IMR-90 (cell line): ENCODE data around the gene RHBDD2. TPM values are rescaled to one million over a fixed set of nuclear protein-coding genes. Genes with fewer than 3 reads are reported as not detected.

ENCODE experiments used
- ATAC-seq: fragments of 200-7000 bp; cut with Tn5 transposase; 2 replicates; pipeline ENCODE4 v1.9.1; 2020; ENCODE audit warnings: low read depth, mild to moderate bottlenecking, moderate library complexity
- BruUV-seq: library from RNA; stranded (reverse); fragments of 400-500 nt; replicated peaks from 2 replicates; lab custom pipeline; 2021; lab: Mats Ljungman, UMichigan
- CTCF ChIA-PET: fragments of 300-600 bp; formaldehyde crosslinking; extraction: SDS; loops from one replicate; lab custom pipeline; 2021; ENCODE audit warnings: antibody characterized with exemption; lab: Yijun Ruan, JAX
- POLR2A ChIA-PET: fragments of 300-600 bp; sonication (Branson Sonifier 250); formaldehyde crosslinking; loops from one replicate; lab custom pipeline; 2022; ENCODE audit warnings: antibody characterized with exemption; ENCODE audit not compliant: unreplicated experiment; lab: Charles Lee
- DNase-seq: peaks from one replicate; pipeline ENCODE4 v3.0.0; 2013
- H2AFZ ChIP-seq: replicated peaks from 2 replicates; pipeline ENCODE3; 2013; ENCODE audit warnings: low read length, mild to moderate bottlenecking; ENCODE audit not compliant: poor library complexity
- H2AK5ac ChIP-seq: 2 replicates; pipeline ENCODE4 v1.6.1; 2013; ENCODE audit warnings: low read depth, low read length, inconsistent platforms
- H2AK9ac ChIP-seq: replicated peaks from 2 replicates; pipeline ENCODE3; 2013; ENCODE audit warnings: mild to moderate bottlenecking, low read depth, low read length, moderate library complexity; ENCODE audit not compliant: poor library complexity
- H2BK120ac ChIP-seq: 2 replicates; pipeline ENCODE4 v1.6.1; 2013; ENCODE audit warnings: low read depth, low read length, inconsistent platforms
- H2BK15ac ChIP-seq: 3 replicates; pipeline ENCODE4 v1.6.1; 2013; ENCODE audit warnings: low read depth, low read length, inconsistent platforms
- H2BK20ac ChIP-seq: 2 replicates; pipeline ENCODE4 v1.6.1; 2013; ENCODE audit warnings: low read depth, mild to moderate bottlenecking, inconsistent platforms, low read length, moderate library complexity
- H2BK5ac ChIP-seq: 2 replicates; pipeline ENCODE4 v1.6.1; 2013; ENCODE audit warnings: mild to moderate bottlenecking, low read depth, low read length, inconsistent platforms; ENCODE audit not compliant: poor library complexity, severe bottlenecking
- H3K14ac ChIP-seq: replicated peaks from 2 replicates; pipeline ENCODE4 v1.6.1; 2013; ENCODE audit warnings: low read depth, low read length, inconsistent platforms
- H3K18ac ChIP-seq: 2 replicates; pipeline ENCODE4 v1.6.1; 2013; ENCODE audit warnings: low read depth, low read length, control low read depth
- H3K23ac ChIP-seq: 2 replicates; pipeline ENCODE4 v1.6.1; 2013; ENCODE audit warnings: low read depth, low read length, inconsistent platforms
- H3K27ac ChIP-seq: 2 replicates; pipeline ENCODE4 v1.5.1; 2013; ENCODE audit warnings: mild to moderate bottlenecking, control low read depth, low read length; ENCODE audit not compliant: insufficient read depth
- H3K27me3 ChIP-seq: 2 replicates; pipeline ENCODE4 v1.6.1; 2013; ENCODE audit warnings: low read length; ENCODE audit not compliant: control insufficient read depth, insufficient read depth
- H3K36me3 ChIP-seq: 2 replicates; pipeline ENCODE4 v1.6.1; 2013; ENCODE audit warnings: low read length, mixed read lengths; ENCODE audit not compliant: control insufficient read depth, insufficient read depth
- H3K4ac ChIP-seq: 2 replicates; pipeline ENCODE4 v1.6.1; 2013; ENCODE audit warnings: low read depth, low read length, inconsistent platforms
- H3K4me1 ChIP-seq: 2 replicates; pipeline ENCODE4 v1.6.1; 2013; ENCODE audit warnings: low read length, mixed read lengths; ENCODE audit not compliant: control insufficient read depth, insufficient read depth
- H3K4me2 ChIP-seq: 2 replicates; pipeline ENCODE4 v1.6.1; 2013; ENCODE audit warnings: low read depth, mild to moderate bottlenecking, control low read depth, low read length, moderate library complexity
- H3K4me3 ChIP-seq: 2 replicates; pipeline ENCODE4 v1.5.1; 2013; ENCODE audit warnings: low read depth, mild to moderate bottlenecking, control low read depth, low read length, moderate library complexity; ENCODE audit not compliant: insufficient read depth
- H3K56ac ChIP-seq: 2 replicates; pipeline ENCODE4 v1.6.1; 2013; ENCODE audit warnings: low read length, inconsistent platforms; ENCODE audit not compliant: insufficient read depth; ENCODE audit errors: extremely low read depth
- H3K79me1 ChIP-seq, 2 experiments: 2 replicates each; pipeline ENCODE4 v1.6.1; 2013; ENCODE audit warnings: low read length in 2 of 2, inconsistent platforms in 1 of 2, low read depth in 1 of 2
- H3K9ac ChIP-seq: 2 replicates; pipeline ENCODE4 v1.6.1; 2013; ENCODE audit warnings: low read depth, low read length, control low read depth
- H3K9me1 ChIP-seq: 2 replicates; pipeline ENCODE4 v1.6.1; 2013; ENCODE audit warnings: low read length, inconsistent platforms; ENCODE audit not compliant: insufficient read depth
- H3K9me3 ChIP-seq: 2 replicates; pipeline ENCODE4 v1.6.1; 2013; ENCODE audit warnings: low read length; ENCODE audit not compliant: control insufficient read depth, insufficient read depth
- H4K20me1 ChIP-seq: 2 replicates; pipeline ENCODE4 v1.6.1; 2013; ENCODE audit warnings: low read length, inconsistent platforms; ENCODE audit not compliant: insufficient read depth
- H4K5ac ChIP-seq: 2 replicates; pipeline ENCODE4 v1.6.1; 2013; ENCODE audit warnings: mild to moderate bottlenecking, low read depth, low read length, control low read depth
- H4K8ac ChIP-seq, 2 experiments: 2 replicates each; pipeline ENCODE4 v1.6.1; 2013; ENCODE audit warnings: low read depth in 2 of 2, low read length in 2 of 2, control low read depth in 1 of 2, inconsistent platforms in 1 of 2
- H4K91ac ChIP-seq: 2 replicates; pipeline ENCODE4 v1.6.1; 2013; ENCODE audit warnings: low read depth, low read length, inconsistent platforms; ENCODE audit not compliant: insufficient read depth
- BHLHE40 ChIP-seq: fragments of 150-350 bp; IDR thresholded peaks from 2 replicates; pipeline ENCODE4 v1.6.1; 2016; ENCODE audit warnings: mild to moderate bottlenecking, low read depth, low read length
- CEBPB ChIP-seq: IDR thresholded peaks from 2 replicates; pipeline ENCODE4 v1.6.1; 2012; ENCODE audit warnings: low read depth, low read length, improper control_type of control experiment
- CHD1 ChIP-seq: IDR thresholded peaks from 2 replicates; pipeline ENCODE4 v1.6.1; 2012; ENCODE audit warnings: low read depth, low read length, improper control_type of control experiment
- CTCF ChIP-seq: conservative IDR thresholded peaks from 2 replicates; pipeline ENCODE4 v1.5.1; 2012; ENCODE audit warnings: mild to moderate bottlenecking, low read depth, low read length, improper control_type of control experiment
- ELK1 ChIP-seq: fragments of 150-350 bp; IDR thresholded peaks from 2 replicates; pipeline ENCODE4 v1.6.1; 2016; ENCODE audit warnings: low read depth, mild to moderate bottlenecking, low read length, moderate library complexity, borderline replicate concordance
- FOS ChIP-seq: fragments of 150-350 bp; IDR thresholded peaks from 2 replicates; pipeline ENCODE4 v1.6.1; 2016; ENCODE audit warnings: low read depth, low read length
- MAFK ChIP-seq: IDR thresholded peaks from 2 replicates; pipeline ENCODE4 v1.6.1; 2012; ENCODE audit warnings: low read depth, low read length, improper control_type of control experiment
- MAZ ChIP-seq: IDR thresholded peaks from 2 replicates; pipeline ENCODE4 v1.6.1; 2012; ENCODE audit warnings: low read depth, mild to moderate bottlenecking, low read length, improper control_type of control experiment, moderate library complexity, borderline replicate concordance
- MXI1 ChIP-seq: IDR thresholded peaks from 2 replicates; pipeline ENCODE4 v1.6.1; 2012; ENCODE audit warnings: low read depth, mild to moderate bottlenecking, low read length, moderate library complexity, borderline replicate concordance
- NFE2L2 ChIP-seq: fragments of 150-350 bp; IDR thresholded peaks from 2 replicates; pipeline ENCODE4 v1.6.1; 2016; ENCODE audit warnings: low read depth, mild to moderate bottlenecking, low read length
- POLR2A ChIP-seq: IDR thresholded peaks from 2 replicates; pipeline ENCODE4 v1.6.1; 2012; ENCODE audit warnings: mild to moderate bottlenecking, low read depth, low read length
- RAD21 ChIP-seq: IDR thresholded peaks from 2 replicates; pipeline ENCODE4 v1.6.1; 2012; ENCODE audit warnings: low read length, improper control_type of control experiment
- RCOR1 ChIP-seq: IDR thresholded peaks from 2 replicates; pipeline ENCODE4 v1.6.1; 2012; ENCODE audit warnings: mild to moderate bottlenecking, low read length, improper control_type of control experiment; ENCODE audit not compliant: insufficient replicate concordance
- RFX5 ChIP-seq: IDR thresholded peaks from 2 replicates; pipeline ENCODE4 v1.8.0; 2012; ENCODE audit warnings: low read depth, mild to moderate bottlenecking, low read length, moderate library complexity
- SMC3 ChIP-seq: fragments of 150-350 bp; IDR thresholded peaks from 2 replicates; pipeline ENCODE4 v1.6.1; 2016; ENCODE audit warnings: low read depth, mild to moderate bottlenecking, antibody characterized with exemption, low read length, moderate library complexity
- USF2 ChIP-seq: fragments of 150-350 bp; IDR thresholded peaks from 2 replicates; pipeline ENCODE4 v1.6.1; 2017; ENCODE audit warnings: mild to moderate bottlenecking, antibody characterized with exemption, low read length, low read depth
- WGBS, 2 experiments: methylation state at CpG; one replicate each; pipeline versions ENCODE4 v1.1.5 to v1.1.7; 2013; ENCODE audit warnings: missing lambda C conversion rate in 2 of 2; ENCODE audit not compliant: insufficient read length in 1 of 2; ENCODE audit errors: extremely low coverage in 2 of 2; 5-methylcytosine and 5-hydroxymethylcytosine counted together
- dilution Hi-C: fragments of 300-500 bp; cut with HindIII; formaldehyde crosslinking; loops from one replicate; pipeline ENCODE4 v1.14.3; 2018; ENCODE audit warnings: low sequenced_read_pairs; ENCODE audit not compliant: unreplicated experiment
- in situ Hi-C: fragments of 300-500 bp; cut with MboI; formaldehyde crosslinking; loops from 3 replicates; pipeline ENCODE4 v1.14.3; 2019; ENCODE audit warnings: low sequenced_read_pairs, inconsistent platforms, mixed read lengths
- intact Hi-C: fragments of 100-400 bp; cut with micrococcal nuclease; formaldehyde crosslinking; loops from 2 replicates; pipeline ENCODE4 v1.10.0; 2022
- polyA plus RNA-seq, 3 experiments: library from polyadenylated mRNA; depleted of rRNA; stranded (reverse); fragments of >200 nt; gene quantifications; 2 replicates each; pipeline ENCODE4 v1.2.3, GENCODE V29; 2012; ENCODE audit warnings: low replicate concordance in 1 of 3
- total RNA-seq: library from RNA; depleted of rRNA; stranded (reverse); fragments of >200 nt; gene quantifications from 2 replicates; pipeline ENCODE4 v1.2.3, GENCODE V29; 2012

RHBDD2 gene
- total and polyA plus RNA-seq, 2 of the 4 experiments (the other 2 are of a cell fraction): 9.7 to 42.4 TPM

GRCh38 chr7:75835688-75836285 lies 43.0 kb upstream of the RHBDD2 start:
- H3K4me3 ChIP-seq: no peak overlapping the region
- intact Hi-C loops (no loop called here), dilution Hi-C loops (no loop called here), in situ Hi-C loops (no loop called here)
- 84% methylated on average over 16 of the region's 29 CpGs; no CpG with 5 or more reads in 1 of the 2 experiments for WGBS, 2 experiments
- H3K4ac ChIP-seq: no peak overlapping the region
- H3K9ac ChIP-seq: no peak overlapping the region
- no peak for TF ChIP-seq MAZ
- no peak for TF ChIP-seq POLR2A
- no peak for TF ChIP-seq CTCF
- TF ChIP-seq NFE2L2: no peak
- no peak for TF ChIP-seq RFX5
- no peak for TF ChIP-seq SMC3
- TF ChIP-seq RCOR1: no peak
- no peak for TF ChIP-seq MXI1
- TF ChIP-seq CHD1: no peak
- no peak for TF ChIP-seq ELK1
- TF ChIP-seq USF2: no peak
- no peak for TF ChIP-seq FOS
- no peak for TF ChIP-seq MAFK
- TF ChIP-seq RAD21: no peak
- no peak for TF ChIP-seq BHLHE40
- TF ChIP-seq CEBPB: no peak
- no TSS peak for BruUV-seq
- POLR2A ChIA-PET: no interaction called here
- no peak overlapping the region for H2BK15ac ChIP-seq
- H2AK9ac ChIP-seq: no peak overlapping the region
- DNase-seq (no peak), ATAC-seq (no peak)
- H3K14ac ChIP-seq: no peak overlapping the region
- no peaks in the 10 kb centered on the region for H4K20me1 ChIP-seq
- no peak overlapping the region for H4K8ac ChIP-seq
- no peaks in the 10 kb centered on the region for H3K36me3 ChIP-seq
- H4K5ac ChIP-seq: no peak overlapping the region
- no peak overlapping the region for H4K91ac ChIP-seq
- no peak overlapping the region for H2BK20ac ChIP-seq
- no peak overlapping the region for H2AFZ ChIP-seq
- CTCF ChIA-PET: no interaction called here
- H2BK5ac ChIP-seq: no peak overlapping the region
- H3K27ac ChIP-seq: no peak overlapping the region
- no peaks in the 10 kb centered on the region for H3K9me3 ChIP-seq
- H2BK120ac ChIP-seq: no peak overlapping the region
- no peaks in the 10 kb centered on the region for H3K4me1 ChIP-seq
- peaks cover 3% of the 10 kb centered on the region; the same call in 1 of the 2 replicates for H3K9me1 ChIP-seq
- H2AK5ac ChIP-seq: no peak overlapping the region
- no peak overlapping the region for H3K18ac ChIP-seq
- no peak overlapping the region for H3K56ac ChIP-seq
- H3K4me2 ChIP-seq: no peak overlapping the region
- H3K27me3 ChIP-seq: peaks cover 2% of the 10 kb centered on the region; the same call in 1 of the 2 replicates
- H3K23ac ChIP-seq: no peak overlapping the region
- H3K79me1 ChIP-seq: no peaks in the 10 kb centered on the region
